C4-2B (cell line): ENCODE measurements around the gene UBC.

Source experiments
- CTCF ChIP-seq: fragments of 450-650 bp; conservative IDR thresholded peaks from 2 replicates; pipeline ENCODE4 v1.5.1; 2017; ENCODE audit warnings: mild to moderate bottlenecking
- ZFX ChIP-seq: fragments of 450-650 bp; IDR thresholded peaks from 2 replicates; pipeline ENCODE4 v1.6.1; 2017

GRCh38 chr12:124872068-124872719, 42.3 kb downstream of the UBC start:
- TF ChIP-seq CTCF (no peak), ZFX (no peak)
